H1 (cell line): ENCODE results near the gene SPOCK1. TPM values are rescaled to one million over a fixed set of nuclear protein-coding genes. Genes with fewer than 3 reads are reported as not detected.

Source experiments
- CTCF ChIA-PET: fragments of 300-600 bp; sonication (Branson Sonifier 250); formaldehyde crosslinking; loops from one replicate; lab custom pipeline; 2021; ENCODE audit not compliant: partially characterized antibody; lab: Charles Lee
- POLR2A ChIA-PET: fragments of 300-600 bp; sonication (Branson Sonifier 250); formaldehyde crosslinking; loops from one replicate; lab custom pipeline; 2021; ENCODE audit warnings: inconsistent platforms; ENCODE audit not compliant: partially characterized antibody; lab: Charles Lee
- DNase-seq, 2 experiments: peaks; one replicate each; pipeline versions ENCODE4 v3.0.0 to v3.0.0-alpha.2; 2010 to 2022; ENCODE audit warnings: low spot score in 2 of 2, low read depth in 1 of 2, mixed read lengths in 1 of 2
- FAIRE-seq: peaks from 2 replicates; lab custom pipeline; 2011; peaks lifted over from hg19 to GRCh38; lab: Jason Lieb, UNC
- H2AFZ ChIP-seq: 2 replicates; pipeline ENCODE4 v1.8.1; 2012; ENCODE audit warnings: low read length, inconsistent platforms
- H2AK5ac ChIP-seq: 2 replicates; pipeline ENCODE4 v1.6.1; 2013; ENCODE audit warnings: low read depth, low read length
- H2BK120ac ChIP-seq: replicated peaks from 2 replicates; pipeline ENCODE3; 2013; ENCODE audit warnings: low read depth, low read length, inconsistent platforms
- H2BK12ac ChIP-seq: 2 replicates; pipeline ENCODE4 v1.6.1; 2013; ENCODE audit warnings: low read depth, low read length
- H2BK15ac ChIP-seq: 2 replicates; pipeline ENCODE4 v1.6.1; 2013; ENCODE audit warnings: low read length
- H2BK20ac ChIP-seq: 2 replicates; pipeline ENCODE4 v1.6.1; 2013; ENCODE audit warnings: low read length
- H2BK5ac ChIP-seq: 2 replicates; pipeline ENCODE4 v1.6.1; 2013; ENCODE audit warnings: low read depth, low read length
- H3K14ac ChIP-seq: 2 replicates; pipeline ENCODE4 v1.6.1; 2013; ENCODE audit warnings: inconsistent platforms; ENCODE audit not compliant: insufficient read length
- H3K18ac ChIP-seq: 2 replicates; pipeline ENCODE4 v1.6.1; 2013; ENCODE audit warnings: low read length; ENCODE audit errors: extremely low read depth
- H3K23ac ChIP-seq: 2 replicates; pipeline ENCODE4 v1.6.1; 2013; ENCODE audit warnings: inconsistent platforms; ENCODE audit not compliant: insufficient read length
- H3K23me2 ChIP-seq: 2 replicates; pipeline ENCODE4 v1.6.1; 2013; ENCODE audit warnings: low read depth, low read length
- H3K27ac ChIP-seq: 2 replicates; pipeline ENCODE4 v1.6.1; 2011; ENCODE audit warnings: low read depth, low read length, inconsistent platforms
- H3K27me3 ChIP-seq, 4 experiments: replicated peaks in 1 of 4; 1 replicate in 1 of 4; 2 replicates in 3 of 4; pipeline versions ENCODE4 v1.6.1 to v1.8.1; 2011 to 2013; ENCODE audit warnings: low read length in 3 of 4, mild to moderate bottlenecking in 3 of 4, inconsistent platforms in 2 of 4, mixed read lengths in 2 of 4, moderate library complexity in 1 of 4; ENCODE audit not compliant: control insufficient read depth in 3 of 4, insufficient read depth in 3 of 4; ENCODE audit errors: extremely low read depth in 1 of 4
- H3K36me3 ChIP-seq, 4 experiments: 2 replicates each; pipeline versions ENCODE4 v1.6.1 to v1.8.1; 2011 to 2013; ENCODE audit warnings: mild to moderate bottlenecking in 4 of 4, low read length in 3 of 4, moderate library complexity in 2 of 4, control low read depth in 1 of 4, inconsistent platforms in 1 of 4; ENCODE audit not compliant: insufficient read depth in 4 of 4, control insufficient read depth in 2 of 4
- H3K4ac ChIP-seq: replicated peaks from 2 replicates; pipeline ENCODE3; 2013; ENCODE audit warnings: low read length, low read depth, mixed read lengths, inconsistent platforms; ENCODE audit not compliant: insufficient read length
- H3K4me1 ChIP-seq, 4 experiments: replicated peaks in 1 of 4; 1 replicate in 1 of 4; 2 replicates in 3 of 4; pipeline versions ENCODE4 v1.6.1 to v1.8.1; 2011 to 2013; ENCODE audit warnings: low read length in 3 of 4, inconsistent platforms in 2 of 4, mixed read lengths in 1 of 4; ENCODE audit not compliant: insufficient read depth in 4 of 4, control insufficient read depth in 3 of 4
- H3K4me2 ChIP-seq, 2 experiments: 2 replicates each; pipeline versions ENCODE4 v1.6.1 to v1.8.1; 2011 to 2013; ENCODE audit warnings: low read depth in 2 of 2, low read length in 2 of 2, control low read depth in 1 of 2, inconsistent platforms in 1 of 2, mild to moderate bottlenecking in 1 of 2; ENCODE audit not compliant: insufficient read depth in 1 of 2
- H3K4me3 ChIP-seq, 4 experiments: fragments of 200-600, 300-600 bp in 1 of 4; sonication (generic), shearing (Covaris generic), sonication (Bioruptor Twin) in 1 of 4; 2 replicates each; pipeline versions ENCODE4 v1.5.1 to v1.8.1; 2011 to 2016; ENCODE audit warnings: low read length in 4 of 4, low read depth in 3 of 4, control low read depth in 2 of 4, inconsistent platforms in 2 of 4, mild to moderate bottlenecking in 2 of 4, mixed read lengths in 1 of 4, moderate library complexity in 1 of 4; ENCODE audit not compliant: insufficient read depth in 2 of 4; ENCODE audit errors: extremely low read depth in 1 of 4
- H3K56ac ChIP-seq: replicated peaks from 2 replicates; pipeline ENCODE3; 2013; ENCODE audit warnings: low read depth, mild to moderate bottlenecking, mixed read lengths, low read length, inconsistent platforms; ENCODE audit not compliant: insufficient read length
- H3K79me1 ChIP-seq: 2 replicates; pipeline ENCODE4 v1.6.1; 2013; ENCODE audit warnings: low read depth, low read length, control low read depth
- H3K79me2 ChIP-seq, 2 experiments: 2 replicates each; pipeline versions ENCODE4 v1.6.1 to v1.8.1; 2012 to 2013; ENCODE audit warnings: low read length in 2 of 2, mild to moderate bottlenecking in 2 of 2, inconsistent platforms in 1 of 2; ENCODE audit not compliant: insufficient read depth in 2 of 2, control insufficient read depth in 1 of 2
- H3K9ac ChIP-seq, 4 experiments: replicated peaks in 1 of 4; 1 replicate in 1 of 4; 2 replicates in 3 of 4; pipeline versions ENCODE4 v1.6.1 to v1.8.1; 2011 to 2013; ENCODE audit warnings: low read depth in 3 of 4, low read length in 3 of 4, control low read depth in 2 of 4, mild to moderate bottlenecking in 2 of 4, moderate library complexity in 2 of 4, inconsistent platforms in 1 of 4; ENCODE audit errors: extremely low read depth in 1 of 4
- H3K9me3 ChIP-seq, 2 experiments: 2 replicates each; pipeline versions ENCODE4 v1.6.1 to v1.8.1; 2012 to 2013; ENCODE audit warnings: mild to moderate bottlenecking in 2 of 2, moderate library complexity in 2 of 2, control low read depth in 1 of 2, inconsistent platforms in 1 of 2, low read depth in 1 of 2, low read length in 1 of 2, mixed read lengths in 1 of 2; ENCODE audit not compliant: insufficient read depth in 2 of 2
- H4K20me1 ChIP-seq, 2 experiments: replicated peaks in 1 of 2; 2 replicates each; pipeline versions ENCODE3 to v1.8.1; 2011 to 2013; ENCODE audit warnings: inconsistent platforms in 2 of 2, low read length in 2 of 2, mild to moderate bottlenecking in 1 of 2; ENCODE audit not compliant: insufficient read depth in 2 of 2, control insufficient read depth in 1 of 2
- H4K5ac ChIP-seq: 2 replicates; pipeline ENCODE4 v1.6.1; 2013; ENCODE audit warnings: low read length, low read depth, mixed read lengths, inconsistent platforms; ENCODE audit not compliant: insufficient read length
- H4K8ac ChIP-seq: 2 replicates; pipeline ENCODE4 v1.8.0; 2013; ENCODE audit warnings: mild to moderate bottlenecking, moderate library complexity, low read length, inconsistent platforms; ENCODE audit not compliant: insufficient read depth; ENCODE audit errors: extremely low read depth
- H4K91ac ChIP-seq: replicated peaks from 2 replicates; pipeline ENCODE3; 2013; ENCODE audit warnings: low read length, mixed read lengths, inconsistent platforms; ENCODE audit not compliant: insufficient read length
- ATF2 ChIP-seq: IDR thresholded peaks from 2 replicates; pipeline ENCODE4 v1.6.1; 2012; ENCODE audit warnings: low read length, inconsistent platforms
- BCL11A ChIP-seq, 2 experiments: IDR thresholded peaks; one replicate each; pipeline ENCODE4 v1.6.1; 2011; ENCODE audit warnings: low read depth in 2 of 2, low read length in 2 of 2, mild to moderate bottlenecking in 2 of 2
- CREB1 ChIP-seq: IDR thresholded peaks from 2 replicates; pipeline ENCODE4 v1.6.1; 2012; ENCODE audit warnings: inconsistent platforms
- EP300 ChIP-seq, 2 experiments: IDR thresholded peaks; 1 replicate in 1 of 2; 2 replicates in 1 of 2; pipeline ENCODE4 v1.6.1; 2011 to 2012; ENCODE audit warnings: low read depth in 2 of 2, low read length in 2 of 2, mild to moderate bottlenecking in 2 of 2, borderline replicate concordance in 1 of 2, inconsistent platforms in 1 of 2, moderate library complexity in 1 of 2
- TCF12 ChIP-seq: IDR thresholded peaks from 2 replicates; pipeline ENCODE4 v1.6.1; 2011; ENCODE audit warnings: low read depth, mild to moderate bottlenecking, low read length
- TEAD4 ChIP-seq: IDR thresholded peaks from 2 replicates; pipeline ENCODE4 v1.6.1; 2012; ENCODE audit warnings: low read depth, low read length, inconsistent platforms, mixed read lengths
- ZNF274 ChIP-seq: IDR thresholded peaks from 2 replicates; pipeline ENCODE4 v1.7.0; 2012; ENCODE audit warnings: low read length, borderline replicate concordance; ENCODE audit errors: extremely low read depth
- WGBS, 2 experiments: shearing (Covaris generic) in 1 of 2; methylation state at CpG; one replicate each; pipeline versions ENCODE4 v1.1.6 to v1.1.7; 2013 to 2015; ENCODE audit warnings: low lambda C conversion rate in 2 of 2, mixed read lengths in 2 of 2, inconsistent platforms in 1 of 2, low coverage in 1 of 2, missing lambda C conversion rate in 1 of 2; ENCODE audit not compliant: insufficient replicate concordance in 2 of 2, insufficient coverage in 1 of 2, insufficient read length in 1 of 2; ENCODE audit errors: extremely low coverage in 1 of 2, missing lambda C conversion rate in 1 of 2; 5-methylcytosine and 5-hydroxymethylcytosine counted together
- polyA plus RNA-seq, 7 experiments: library from polyadenylated mRNA; depleted of rRNA in 3 of 7; stranded (reverse) in 5 of 7; unstranded in 2 of 7; fragments of >200 nt in 5 of 7; fragments of 200-250 nt in 2 of 7; gene quantifications; 1 replicate in 5 of 7; 2 replicates in 1 of 7; 4 replicates in 1 of 7; pipeline versions ENCODE4 v1.2.1 to v1.2.3, GENCODE V29; 2011 to 2013; ENCODE audit warnings: missing spikeins in 2 of 7, mixed read lengths in 2 of 7
- total RNA-seq: library from RNA; stranded (reverse); fragmentation: NEBNext Ultra II Directional; extraction: Animal tissue kit (Norgen Biotek cat#: 25700); gene quantifications from 2 replicates; pipeline ENCODE4 v1.2.1, GENCODE V29; 2021

Gene SPOCK1
- total and polyA plus RNA-seq, 2 of the 8 experiments (the other 6 are each of a cell fraction or from before 2014, with no cell fraction given), result 6.9 to 18.1 TPM

DNA sequence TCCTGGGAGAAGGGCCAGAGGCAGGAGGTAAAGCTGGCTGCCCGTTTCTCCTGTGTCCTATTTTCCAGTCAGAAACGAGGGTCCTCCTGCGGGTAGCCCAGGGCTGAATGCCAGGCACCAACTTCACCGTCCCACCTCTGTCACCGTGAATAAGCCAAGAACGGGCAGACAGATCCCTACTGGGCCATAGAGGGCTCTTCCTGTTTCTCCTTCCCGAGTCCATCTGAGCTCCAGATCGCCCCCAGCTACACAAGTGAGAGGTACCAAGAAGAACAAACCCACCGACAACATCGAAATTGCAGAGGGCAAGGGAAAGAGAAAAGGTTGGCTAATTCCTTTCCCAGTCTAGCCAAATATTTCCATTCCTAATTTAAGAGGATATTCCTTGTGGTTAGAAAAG, 93.7 kb downstream of the SPOCK1 start:
- H4K5ac ChIP-seq, result no peak overlapping the region
- H3K4me2 ChIP-seq, result no peak overlapping the region
- no peak overlapping the region for H3K56ac ChIP-seq
- no peak overlapping the region for H2BK12ac ChIP-seq
- no peak overlapping the region for H3K4ac ChIP-seq
- no peak overlapping the region for H2BK20ac ChIP-seq
- H4K8ac ChIP-seq, result no peak overlapping the region
- POLR2A ChIA-PET, result no interaction called here
- CTCF ChIA-PET, result interaction anchor here (0.9 to 1.1 kb wide), 4 partner anchors 22 to 255 kb away, joined by 3 read pairs; no protein-coding TSS in a partner anchor
- no peak overlapping the region for H2AK5ac ChIP-seq
- no peaks in the 10 kb centered on the region for H4K20me1 ChIP-seq
- WGBS, 2 experiments, result 83% methylated on average over 10 of the region's 10 CpGs; no CpG with 5 or more reads in 1 of the 2 experiments
- no peaks in the 10 kb centered on the region for H3K79me1 ChIP-seq
- H2AFZ ChIP-seq, result no peak overlapping the region
- TF ChIP-seq BCL11A (IDR thresholded peaks at IDR 0.05; ENCODE audit: low read depth in 2 of 2, low read length in 2 of 2) (no peak), TEAD4 (no peak), CREB1 (no peak), ZNF274 (no peak), EP300 (IDR thresholded peaks at IDR 0.05; ENCODE audit: borderline replicate concordance in 1 of 2, low read depth in 2 of 2, low read length in 2 of 2) (no peak), ATF2 (no peak), TCF12 (no peak)
- H3K9me3 ChIP-seq, result no peaks in the 10 kb centered on the region
- no peaks in the 10 kb centered on the region for H3K27me3 ChIP-seq
- no peak overlapping the region for H3K27ac ChIP-seq
- H3K4me1 ChIP-seq, result no peaks in the 10 kb centered on the region
- H3K18ac ChIP-seq, result no peak overlapping the region
- H3K23ac ChIP-seq, result no peak overlapping the region
- no peak overlapping the region for H2BK120ac ChIP-seq
- H3K79me2 ChIP-seq, result no peaks in the 10 kb centered on the region
- H3K14ac ChIP-seq, result no peak overlapping the region
- FAIRE-seq (no peak), DNase-seq (no peak)
- H2BK5ac ChIP-seq, result no peak overlapping the region
- no peak overlapping the region for H3K4me3 ChIP-seq
- no peak overlapping the region for H2BK15ac ChIP-seq
- no peak overlapping the region for H3K9ac ChIP-seq
- no peaks in the 10 kb centered on the region for H3K23me2 ChIP-seq
- H3K36me3 ChIP-seq, result no peaks in the 10 kb centered on the region
- no peak overlapping the region for H4K91ac ChIP-seq
